Cardiac fibroblast (primary cell): ENCODE measurements around the gene LBHD1.
"Not testable (repeated sequence)": the region's sequence is repeated elsewhere in the genome, so short reads cannot be mapped to it uniquely, and the experiment has no call there.

Experiments
- DNase-seq, 2 donors: peaks; one replicate each; pipeline versions ENCODE4 v3.0.0 to v3.0.0-alpha.2; 2010; ENCODE audit warnings: low read depth in 2 of 2
- H3K4me3 ChIP-seq, 2 donors: replicated peaks in 1 of 2; 1 replicate in 1 of 2; 2 replicates in 1 of 2; pipeline ENCODE4 v1.5.1; 2011; ENCODE audit warnings: low read depth in 2 of 2, low read length in 2 of 2, mild to moderate bottlenecking in 2 of 2, moderate library complexity in 1 of 2
- TF ChIP-seq, protein P1 (sequence below): IDR thresholded peaks from one replicate; pipeline ENCODE4 v1.5.1; 2011; ENCODE audit warnings: low read depth, mild to moderate bottlenecking, low read length, inconsistent platforms

The LBHD1 gene

DNA sequence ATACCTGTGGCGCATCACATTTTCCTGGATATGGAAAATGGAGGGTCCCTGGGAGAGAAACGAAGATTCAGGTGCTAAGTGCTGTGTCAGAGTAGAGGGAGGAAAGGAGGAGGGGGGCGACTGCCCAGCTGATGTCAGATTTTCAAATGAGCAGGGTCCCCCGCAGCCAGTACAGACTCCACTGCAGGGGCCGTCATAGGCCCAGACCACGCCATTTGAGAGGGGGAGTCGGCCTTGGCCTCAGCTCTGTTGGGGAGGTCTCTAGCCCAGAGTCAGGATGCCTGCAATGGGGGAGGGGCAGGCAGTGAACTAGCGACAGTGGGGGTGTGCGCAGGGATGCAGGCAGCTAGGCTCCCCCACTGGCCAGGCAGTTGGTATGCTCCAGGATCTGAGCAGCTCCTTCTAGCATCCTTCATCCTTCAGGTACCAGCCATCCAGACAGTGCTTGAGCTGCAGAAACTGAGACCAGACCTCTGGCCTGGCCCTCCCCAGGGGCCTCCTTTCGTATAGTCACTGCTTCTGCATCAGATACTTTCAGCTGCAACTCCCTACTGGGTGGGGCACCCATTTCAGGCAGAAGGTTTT lies 35.3 kb upstream of the LBHD1 start, which contains the start of the genes BSCL2 and GNG3:
BSCL2 (minus strand) TSS at position 148 of the 585 bp plus-strand sequence. CDS start 229 bp downstream, outside the sequence.
GNG3 (plus strand) TSS at position 400 of the 585 bp plus-strand sequence. CDS start 620 bp downstream, outside the sequence.
- TF ChIP-seq, protein P1, sequence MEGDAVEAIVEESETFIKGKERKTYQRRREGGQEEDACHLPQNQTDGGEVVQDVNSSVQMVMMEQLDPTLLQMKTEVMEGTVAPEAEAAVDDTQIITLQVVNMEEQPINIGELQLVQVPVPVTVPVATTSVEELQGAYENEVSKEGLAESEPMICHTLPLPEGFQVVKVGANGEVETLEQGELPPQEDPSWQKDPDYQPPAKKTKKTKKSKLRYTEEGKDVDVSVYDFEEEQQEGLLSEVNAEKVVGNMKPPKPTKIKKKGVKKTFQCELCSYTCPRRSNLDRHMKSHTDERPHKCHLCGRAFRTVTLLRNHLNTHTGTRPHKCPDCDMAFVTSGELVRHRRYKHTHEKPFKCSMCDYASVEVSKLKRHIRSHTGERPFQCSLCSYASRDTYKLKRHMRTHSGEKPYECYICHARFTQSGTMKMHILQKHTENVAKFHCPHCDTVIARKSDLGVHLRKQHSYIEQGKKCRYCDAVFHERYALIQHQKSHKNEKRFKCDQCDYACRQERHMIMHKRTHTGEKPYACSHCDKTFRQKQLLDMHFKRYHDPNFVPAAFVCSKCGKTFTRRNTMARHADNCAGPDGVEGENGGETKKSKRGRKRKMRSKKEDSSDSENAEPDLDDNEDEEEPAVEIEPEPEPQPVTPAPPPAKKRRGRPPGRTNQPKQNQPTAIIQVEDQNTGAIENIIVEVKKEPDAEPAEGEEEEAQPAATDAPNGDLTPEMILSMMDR: no peak
- DNase-seq: no peak
- H3K4me3 ChIP-seq: peak within 1 kb of the TSS; percentile 37 to 40

DNA sequence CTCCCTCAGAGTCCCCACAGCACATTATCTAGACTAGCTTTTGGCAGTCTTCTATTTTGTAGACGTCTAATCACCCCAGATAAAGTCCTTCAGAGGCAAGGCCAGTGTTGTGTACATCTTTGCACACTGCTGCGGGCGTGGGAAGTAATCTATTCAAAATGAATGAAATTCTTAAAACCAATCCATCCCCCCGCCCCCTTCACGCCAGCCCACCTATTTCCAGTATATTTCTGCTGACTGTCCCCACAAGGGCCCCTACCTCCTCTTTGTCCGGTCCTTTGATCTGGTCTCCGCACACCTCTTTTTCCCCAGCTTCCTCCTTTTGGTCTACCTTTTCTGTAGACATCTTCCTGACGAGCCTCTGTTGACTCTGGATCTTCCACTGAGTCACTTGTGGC lies 34.8 kb upstream of the LBHD1 start:
- no peak overlapping the region for H3K4me3 ChIP-seq
- TF ChIP-seq, protein P1: no peak
- no peak for DNase-seq

DNA sequence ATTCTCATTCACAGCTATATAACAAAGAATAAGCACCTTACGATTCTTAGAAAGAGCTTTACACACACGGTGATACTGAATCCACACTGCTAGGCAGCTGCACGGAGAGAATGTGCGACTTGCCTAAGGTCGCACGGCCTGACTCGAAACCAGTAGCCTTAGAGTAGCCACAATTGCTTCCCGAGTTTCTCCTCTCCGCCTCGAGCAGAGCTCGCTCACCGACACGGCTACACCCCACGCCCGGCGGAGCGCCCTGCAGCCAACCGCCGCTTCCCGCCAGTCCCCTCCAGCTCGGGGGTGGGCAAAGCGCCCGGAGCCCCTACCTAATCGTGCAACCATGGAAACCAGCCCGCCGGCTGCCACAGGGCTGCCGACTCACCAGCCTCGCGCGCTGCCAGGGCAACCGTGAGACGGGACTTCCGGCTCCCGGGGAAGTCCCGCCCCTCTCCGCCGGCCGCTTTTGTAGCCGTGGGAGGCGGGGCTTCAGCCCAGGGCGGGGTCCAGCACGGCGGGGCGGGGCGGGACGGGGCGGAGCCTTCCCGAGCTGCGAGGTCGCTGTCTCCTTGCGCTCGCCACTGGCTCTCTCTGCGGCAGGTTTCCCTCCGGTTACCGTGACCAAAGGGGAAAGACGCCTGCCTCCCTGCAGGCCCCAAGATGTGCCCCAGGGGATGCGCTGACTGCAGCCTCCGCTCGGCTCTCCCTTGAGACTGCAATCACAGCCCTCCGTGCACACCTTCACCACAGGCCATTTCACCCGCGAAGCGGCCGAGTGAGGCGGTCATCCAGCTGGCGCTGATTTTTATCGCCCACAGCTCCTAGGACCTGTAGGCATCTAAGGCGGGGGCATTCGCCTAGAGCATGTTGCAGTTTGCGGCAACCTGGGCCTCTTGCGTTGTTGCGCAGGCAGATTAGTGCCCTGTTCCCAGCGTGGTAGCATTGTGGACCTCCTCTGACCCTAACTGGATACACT lies 34.1 kb upstream of the LBHD1 start:
- H3K4me3 ChIP-seq: peak overlapping the region; percentile 62 to 71
- DNase-seq: peak; percentile 92 to 97
- TF ChIP-seq, protein P1: no peak

DNA sequence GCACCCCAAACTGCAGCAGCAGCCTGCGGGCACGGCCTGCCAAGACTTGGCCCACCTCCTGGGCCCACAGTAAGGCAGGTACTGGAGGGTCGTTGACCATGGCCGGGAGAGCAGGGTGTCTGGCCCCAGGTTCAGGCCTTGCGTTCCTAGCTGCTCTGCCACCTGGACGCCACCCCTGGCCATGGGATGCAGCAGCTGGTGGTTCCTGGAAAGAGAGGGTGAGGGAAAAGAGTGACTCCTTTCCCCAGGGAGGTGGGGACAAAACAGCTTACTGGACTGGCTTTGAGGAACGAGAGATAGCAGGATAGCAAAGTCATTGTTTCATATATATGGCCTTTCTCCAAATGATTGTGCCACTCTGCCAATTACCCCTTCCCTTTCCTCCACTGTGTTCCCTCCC lies 33.3 kb upstream of the LBHD1 start:
- TF ChIP-seq, protein P1: no peak
- DNase-seq: peak in 1 of 2 donors; percentile 33

DNA sequence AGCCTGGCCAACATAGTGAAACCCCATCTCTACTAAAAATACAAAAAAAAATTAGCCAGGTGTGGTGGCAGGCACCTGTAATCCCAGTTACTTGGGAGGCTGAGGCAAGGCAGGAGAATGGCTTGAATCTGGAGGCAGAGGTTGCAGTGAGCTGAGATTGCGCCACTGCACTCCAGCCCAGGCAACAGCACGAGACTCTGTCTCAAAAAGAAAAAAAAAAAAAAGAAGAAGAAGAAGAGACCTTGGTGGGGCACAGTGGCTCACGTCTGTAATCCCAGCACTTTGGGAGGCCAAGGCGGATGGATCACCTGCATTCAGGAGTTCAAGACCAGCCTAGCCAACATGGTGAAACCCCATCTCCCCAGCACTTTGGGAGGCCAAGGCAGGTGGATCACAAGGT lies 31.9 kb upstream of the LBHD1 start:
- H3K4me3 ChIP-seq, DNase-seq: not testable (repeated sequence)

More for the DNA sequence above, 33.3 kb upstream of the LBHD1 start:
- peak overlapping the region; percentile 62 to 71 for H3K4me3 ChIP-seq

DNA sequence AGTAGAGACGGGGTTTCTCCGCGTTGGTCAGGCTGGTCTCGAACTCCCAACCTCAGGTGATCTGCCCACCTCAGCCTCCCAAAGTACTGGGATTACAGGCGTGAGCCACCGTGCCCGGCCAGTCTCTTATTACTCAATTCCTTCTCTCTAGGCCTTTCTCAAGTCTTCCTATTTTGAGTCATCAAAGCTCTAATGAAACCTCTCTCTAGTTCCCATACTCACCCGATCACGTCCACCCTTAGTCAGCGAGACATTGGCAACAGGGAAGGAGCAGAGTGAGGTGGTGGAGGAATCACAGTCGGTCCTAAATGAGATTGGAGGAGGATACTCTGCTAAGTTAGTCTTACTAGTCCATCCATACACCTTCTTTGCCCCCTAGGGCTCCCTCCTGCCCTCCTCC lies 30.2 kb upstream of the LBHD1 start:
- H3K4me3 ChIP-seq: no peak overlapping the region
- TF ChIP-seq, protein P1: no peak
- no peak for DNase-seq
